DND-41 (cell line): Measurements from ENCODE around the gene NSG1.

Experiments used
- EZH2 ChIP-seq: IDR thresholded peaks from 3 replicates; pipeline ENCODE4 v1.6.1; 2012; ENCODE audit warnings: borderline replicate concordance, low read depth, mild to moderate bottlenecking, moderate library complexity, low read length, inconsistent platforms; ENCODE audit not compliant: severe bottlenecking
- TF ChIP-seq, protein P1 (sequence below): IDR thresholded peaks from 2 replicates; pipeline ENCODE4 v1.5.1; 2012; ENCODE audit warnings: borderline replicate concordance, low read length, moderate library complexity, mild to moderate bottlenecking; ENCODE audit not compliant: poor library complexity, severe bottlenecking; ENCODE audit errors: extremely low read depth

- TF ChIP-seq, protein P1, sequence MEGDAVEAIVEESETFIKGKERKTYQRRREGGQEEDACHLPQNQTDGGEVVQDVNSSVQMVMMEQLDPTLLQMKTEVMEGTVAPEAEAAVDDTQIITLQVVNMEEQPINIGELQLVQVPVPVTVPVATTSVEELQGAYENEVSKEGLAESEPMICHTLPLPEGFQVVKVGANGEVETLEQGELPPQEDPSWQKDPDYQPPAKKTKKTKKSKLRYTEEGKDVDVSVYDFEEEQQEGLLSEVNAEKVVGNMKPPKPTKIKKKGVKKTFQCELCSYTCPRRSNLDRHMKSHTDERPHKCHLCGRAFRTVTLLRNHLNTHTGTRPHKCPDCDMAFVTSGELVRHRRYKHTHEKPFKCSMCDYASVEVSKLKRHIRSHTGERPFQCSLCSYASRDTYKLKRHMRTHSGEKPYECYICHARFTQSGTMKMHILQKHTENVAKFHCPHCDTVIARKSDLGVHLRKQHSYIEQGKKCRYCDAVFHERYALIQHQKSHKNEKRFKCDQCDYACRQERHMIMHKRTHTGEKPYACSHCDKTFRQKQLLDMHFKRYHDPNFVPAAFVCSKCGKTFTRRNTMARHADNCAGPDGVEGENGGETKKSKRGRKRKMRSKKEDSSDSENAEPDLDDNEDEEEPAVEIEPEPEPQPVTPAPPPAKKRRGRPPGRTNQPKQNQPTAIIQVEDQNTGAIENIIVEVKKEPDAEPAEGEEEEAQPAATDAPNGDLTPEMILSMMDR: no peak
- no peak for TF ChIP-seq EZH2
These were observed 38.3 kb downstream of the NSG1 start for GRCh38 chr4:4425119-4425690.
